ENCODE measurements around the gene S100A11. TPM values are rescaled to one million over a fixed set of nuclear protein-coding genes. Genes with fewer than 3 reads are reported as not detected.

The S100A11 gene
- polyA plus RNA-seq, 3 donors = 1,184 to 3,364 (median 2,621) TPM

- WGBS (ENCODE audit: insufficient coverage) = 50% methylated on average over 1 of the region's 1 CpG
- no peak for DNase-seq
- Mint-ChIP-seq H3K36me3 (no peaks in the 10 kb centered on the region), H3K27me3 (ENCODE audit: low read depth in 3 of 3) (peaks cover 7 to 42% (median 18%) of the 10 kb centered on the region in 3 donors), H3K27ac (no peak overlapping the region), H3K4me3 (no peak overlapping the region), H3K9me3 (peaks cover 0 to 3% (median 0%) of the 10 kb centered on the region in 7 donors), H3K4me1 (peaks cover 2% of the 10 kb centered on the region)
- no peak overlapping the region for H3K9ac ChIP-seq (ENCODE audit: insufficient read depth, low read length, poor library complexity, severe bottlenecking)
- no peaks in the 10 kb centered on the region for H4K20me1 ChIP-seq (ENCODE audit: insufficient read depth, low read length)
- H2AFZ ChIP-seq (ENCODE audit: insufficient read depth, low read depth, low read length, poor library complexity, severe bottlenecking) = no peak overlapping the region
- no peak overlapping the region for H3K27ac ChIP-seq (ENCODE audit: low read depth in 1 of 2, low read length in 2 of 2)
- no peaks in the 10 kb centered on the region for H3K9me3 ChIP-seq (replicated peaks in 1 of 2; ENCODE audit: control insufficient read depth in 1 of 2, insufficient read depth in 1 of 2, low read length in 2 of 2)
- no peaks in the 10 kb centered on the region for H3K79me2 ChIP-seq (ENCODE audit: insufficient read depth, low read length)
- intact Hi-C loops (cut with micrococcal nuclease) = loop anchor here in 1 of 2 donors (10.0 kb wide), 1 partner anchor 387 kb away; no protein-coding TSS in a partner anchor
- no peak overlapping the region for H3K4me2 ChIP-seq (replicated peaks; ENCODE audit: extremely low read depth, low read length, poor library complexity, severe bottlenecking)
- H3K4me1 ChIP-seq (ENCODE audit: control insufficient read depth in 1 of 2, insufficient read depth in 2 of 2, low read length in 2 of 2) = no peaks in the 10 kb centered on the region
- no peaks in the 10 kb centered on the region for H3K36me3 ChIP-seq (replicated peaks in 1 of 2; ENCODE audit: control insufficient read depth in 1 of 2, insufficient read depth in 2 of 2, low read length in 2 of 2)
- no peak for TF ChIP-seq CTCF (IDR thresholded peaks at IDR 0.05)
- H3K4me3 ChIP-seq (replicated peaks in 1 of 3; ENCODE audit: low read depth in 2 of 3, low read length in 3 of 3) = no peak overlapping the region
- H3K27me3 ChIP-seq (ENCODE audit: control insufficient read depth in 2 of 2, insufficient read depth in 2 of 2, low read length in 2 of 2) = peaks cover 6 to 11% of the 10 kb centered on the region in 2 donors
Observed at GRCh38 chr1:152067929-152068328, 31.1 kb upstream of the S100A11 start.

GRCh38 chr1:152067150-152067549 is 30.3 kb upstream of the S100A11 start:
- intact Hi-C loops (cut with micrococcal nuclease) = loop anchor here in 1 of 2 donors (10.0 kb wide), 1 partner anchor 388 kb away; no protein-coding TSS in a partner anchor
- H3K4me1 Mint-ChIP-seq = peaks cover 2% of the 10 kb centered on the region
- no peaks in the 10 kb centered on the region for H3K4me1 ChIP-seq (ENCODE audit: control insufficient read depth in 1 of 2, insufficient read depth in 2 of 2, low read length in 2 of 2)
- no peak overlapping the region for H3K4me2 ChIP-seq (replicated peaks; ENCODE audit: extremely low read depth, low read length, poor library complexity, severe bottlenecking)
- H3K9me3 ChIP-seq (replicated peaks in 1 of 2; ENCODE audit: control insufficient read depth in 1 of 2, insufficient read depth in 1 of 2, low read length in 2 of 2) = no peaks in the 10 kb centered on the region
- H3K9me3 Mint-ChIP-seq = peaks cover 0 to 3% (median 0%) of the 10 kb centered on the region in 7 donors
- H3K4me3 Mint-ChIP-seq = no peak overlapping the region
- H4K20me1 ChIP-seq (ENCODE audit: insufficient read depth, low read length) = no peaks in the 10 kb centered on the region
- peaks cover 2 to 13% of the 10 kb centered on the region in 2 donors for H3K27me3 ChIP-seq (ENCODE audit: control insufficient read depth in 2 of 2, insufficient read depth in 2 of 2, low read length in 2 of 2)
- peaks cover 5 to 37% (median 14%) of the 10 kb centered on the region in 3 donors for H3K27me3 Mint-ChIP-seq (ENCODE audit: low read depth in 3 of 3)
- H3K9ac ChIP-seq (ENCODE audit: insufficient read depth, low read length, poor library complexity, severe bottlenecking) = no peak overlapping the region
- H2AFZ ChIP-seq (ENCODE audit: insufficient read depth, low read depth, low read length, poor library complexity, severe bottlenecking) = no peak overlapping the region
- no peaks in the 10 kb centered on the region for H3K36me3 ChIP-seq (replicated peaks in 1 of 2; ENCODE audit: control insufficient read depth in 1 of 2, insufficient read depth in 2 of 2, low read length in 2 of 2)
- H3K27ac Mint-ChIP-seq = no peak overlapping the region
- H3K4me3 ChIP-seq (replicated peaks in 1 of 3; ENCODE audit: low read depth in 2 of 3, low read length in 3 of 3) = no peak overlapping the region
- no peak for TF ChIP-seq CTCF (IDR thresholded peaks at IDR 0.05)
- no peak for DNase-seq
- no peaks in the 10 kb centered on the region for H3K79me2 ChIP-seq (ENCODE audit: insufficient read depth, low read length)
- H3K27ac ChIP-seq (ENCODE audit: low read depth in 1 of 2, low read length in 2 of 2) = no peak overlapping the region
- H3K36me3 Mint-ChIP-seq = no peaks in the 10 kb centered on the region

All from CD14-positive monocyte (primary cell).